HS-5 (cell line): ENCODE measurements around the gene TXNL4A.
"Not testable (repeated sequence)": the region's sequence is repeated elsewhere in the genome, so short reads cannot be mapped to it uniquely, and the experiment has no call there.

ENCODE experiments used
- DNase-seq: peaks from one replicate; pipeline ENCODE4 v3.0.0-alpha.2; 2012; ENCODE audit warnings: low read depth

Gene TXNL4A

GRCh38 chr18:79988451-79989194, at the start of gene TXNL4A:
Gene TXNL4A, minus strand, starts transcription at chr18:79988563. Its CDS starts 171 bp downstream, at chr18:79988392.
- DNase-seq, result peak; percentile 19

GRCh38 chr18:80037300-80037699, 48.9 kb upstream of the TXNL4A start:
- DNase-seq, result no peak

GRCh38 chr18:80035997-80036396, 47.6 kb upstream of the TXNL4A start:
- no peak for DNase-seq

GRCh38 chr18:80034852-80035406, 46.6 kb upstream of the TXNL4A start:
- no peak for DNase-seq

GRCh38 chr18:80034068-80034851, 45.9 kb upstream of the TXNL4A start, which contains the start of gene RBFA:
Gene RBFA, plus strand, starts transcription at chr18:80034434. Its CDS starts 62 bp downstream, at chr18:80034496.
- DNase-seq, result peak; percentile 63

- no peak for DNase-seq
Observed at GRCh38 chr18:80033181-80034067, 45.1 kb upstream of the TXNL4A start.

- no peak for DNase-seq
Observed at GRCh38 chr18:80029690-80030089, 41.3 kb upstream of the TXNL4A start.

GRCh38 chr18:80027719-80028118, 39.4 kb upstream of the TXNL4A start:
- DNase-seq, result peak; percentile 53

- no peak for DNase-seq
Observed at GRCh38 chr18:80026363-80026762, 38.0 kb upstream of the TXNL4A start.

GRCh38 chr18:80023173-80023572, 34.8 kb upstream of the TXNL4A start:
- DNase-seq, result no peak

GRCh38 chr18:80022613-80023012, 34.2 kb upstream of the TXNL4A start:
- no peak for DNase-seq

- no peak for DNase-seq
Observed at GRCh38 chr18:80012714-80013113, 24.4 kb upstream of the TXNL4A start.

- not testable (repeated sequence) for DNase-seq
Observed at GRCh38 chr18:80011496-80012137, 23.3 kb upstream of the TXNL4A start.

GRCh38 chr18:80010551-80010906, 22.2 kb upstream of the TXNL4A start:
- DNase-seq, result no peak

GRCh38 chr18:80009661-80010550, 21.5 kb upstream of the TXNL4A start:
- peak; percentile 77 for DNase-seq

GRCh38 chr18:80006724-80007123, 18.4 kb upstream of the TXNL4A start:
- no peak for DNase-seq

GRCh38 chr18:80004600-80005342, 16.4 kb upstream of the TXNL4A start:
- no peak for DNase-seq

GRCh38 chr18:80002468-80002867, 14.1 kb upstream of the TXNL4A start:
- no peak for DNase-seq

GRCh38 chr18:80000877-80001276, 12.5 kb upstream of the TXNL4A start:
- DNase-seq, result no peak

GRCh38 chr18:79999701-80000100, 11.3 kb upstream of the TXNL4A start:
- DNase-seq, result not testable (repeated sequence)
